GM10266 (cell line): ENCODE data around the gene AQP1.

ENCODE experiments used
- DNase-seq: peaks from one replicate; pipeline ENCODE4 v3.0.0; 2012; ENCODE audit errors: extremely low spot score
- CTCF ChIP-seq: IDR thresholded peaks from 2 replicates; pipeline ENCODE4 v1.5.1; 2012; ENCODE audit warnings: mild to moderate bottlenecking, low read depth; ENCODE audit not compliant: control insufficient read depth, insufficient read depth; ENCODE audit errors: missing control alignments

AQP1 gene

GRCh38 chr7:30914596-30914995 lies 2.9 kb downstream of the AQP1 start:
- DNase-seq = no peak
- no peak for TF ChIP-seq CTCF

GRCh38 chr7:30915005-30915601 lies 3.5 kb downstream of the AQP1 start:
- no peak for TF ChIP-seq CTCF
- DNase-seq = no peak

- DNase-seq = no peak
- TF ChIP-seq CTCF = no peak
These were observed 4.1 kb downstream of the AQP1 start for GRCh38 chr7:30915751-30916150.

- no peak for TF ChIP-seq CTCF
- DNase-seq = no peak
These were observed 4.6 kb downstream of the AQP1 start for GRCh38 chr7:30916255-30916654.

GRCh38 chr7:30916767-30917166 lies 5.1 kb downstream of the AQP1 start:
- no peak for TF ChIP-seq CTCF
- no peak for DNase-seq

GRCh38 chr7:30917216-30917893 lies 5.7 kb downstream of the AQP1 start:
- TF ChIP-seq CTCF = no peak
- DNase-seq = no peak

- DNase-seq = no peak
These were observed 7.0 kb downstream of the AQP1 start for GRCh38 chr7:30918676-30919075.

More at GRCh38 chr7:30918676-30919075, 7.0 kb downstream of the AQP1 start:
- TF ChIP-seq CTCF = no peak
